Psoas muscle (tissue), 8 donors: ENCODE results near the gene B4GALT2. TPM values are rescaled to one million over a fixed set of nuclear protein-coding genes. Genes with fewer than 3 reads are reported as not detected.

Experiments used
- ATAC-seq, 4 donors: fragments of 200-7000 bp; cut with Tn5 transposase; one replicate each; pipeline ENCODE4 v1.9.1; 2020; ENCODE audit warnings: moderate library complexity in 3 of 4, mild to moderate bottlenecking in 2 of 4
- DNase-seq, 2 donors: peaks; one replicate each; pipeline ENCODE4 v3.0.0-alpha.2; 2020
- H3K27ac ChIP-seq: fragments of 200-600 bp; one replicate; pipeline ENCODE4 v1.8.0; 2022
- H3K27me3 ChIP-seq, 3 donors: fragments of 200-600 bp in 1 of 3; one replicate each; pipeline versions ENCODE4 v1.6.1 to v1.8.0; 2013 to 2022; ENCODE audit warnings: low read length in 2 of 3, mild to moderate bottlenecking in 2 of 3, moderate library complexity in 1 of 3; ENCODE audit not compliant: insufficient read depth in 3 of 3
- H3K36me3 ChIP-seq, 2 donors: fragments of 200-600 bp in 1 of 2; one replicate each; pipeline versions ENCODE4 v1.6.1 to v1.8.0; 2013 to 2022; ENCODE audit warnings: low read depth in 1 of 2, mild to moderate bottlenecking in 1 of 2, moderate library complexity in 1 of 2; ENCODE audit not compliant: insufficient read depth in 1 of 2
- H3K4me1 ChIP-seq: fragments of 200-600 bp; one replicate; pipeline ENCODE4 v1.8.0; 2022
- H3K4me3 ChIP-seq: fragments of 200-600 bp; one replicate; pipeline ENCODE4 v1.8.0; 2022; ENCODE audit warnings: mild to moderate bottlenecking
- H3K9me3 ChIP-seq: fragments of 200-600 bp; one replicate; pipeline ENCODE4 v1.8.0; 2022
- WGBS, 3 donors: extraction: QIAGEN DNeasy Blood & Tissue Kit; methylation state at CpG; one replicate each; pipeline versions ENCODE4 v1.1.6 to v1.1.7; 2013; 5-methylcytosine and 5-hydroxymethylcytosine counted together
- intact Hi-C, 2 donors: fragments of 100-400 bp; cut with DNase I; formaldehyde crosslinking; loops; one replicate each; pipeline versions ENCODE4 v1.11.0 to v1.14.2; 2022
- polyA plus RNA-seq, 3 donors: library from polyadenylated mRNA; stranded (reverse); fragments of 200-250 nt; gene quantifications; one replicate each; pipeline ENCODE4 v1.2.3, GENCODE V29; 2013
- total RNA-seq, 4 donors: library from RNA; stranded (reverse); fragmentation: NEBNext Ultra II Directional in 2 of 4; extraction: Animal tissue kit (Norgen Biotek cat#: 25700) in 2 of 4; gene quantifications; one replicate each; pipeline versions ENCODE4 v1.2.1 to v1.2.4, GENCODE V29; 2021 to 2023
- TF ChIP-seq, protein P1 (sequence below): fragments of 200-600 bp; IDR thresholded peaks from one replicate; pipeline ENCODE4 v1.8.0; 2022; ENCODE audit warnings: antibody characterized with exemption
- donor health status: healthy with polysubstance abuse.
- donor health status: DM: no; HTN: no; CAD: no; lungs with moderate emphysema.
- donor health status: Bipolar disorder and iron deficiency.
- donor health status: healthy.
- donor health status: DM: yes; HTN: yes; CAD: no.
- donor health status: DM: no; HTN: no; CAD: no.
- donor health status: DM: no; HTN: no; CAD: no.
- donor health status: DM: yes; HTN: yes; CAD: no.

B4GALT2 gene
- total and polyA plus RNA-seq, 7 donors = 33.5 to 81.0 (median 54.9) TPM

DNA sequence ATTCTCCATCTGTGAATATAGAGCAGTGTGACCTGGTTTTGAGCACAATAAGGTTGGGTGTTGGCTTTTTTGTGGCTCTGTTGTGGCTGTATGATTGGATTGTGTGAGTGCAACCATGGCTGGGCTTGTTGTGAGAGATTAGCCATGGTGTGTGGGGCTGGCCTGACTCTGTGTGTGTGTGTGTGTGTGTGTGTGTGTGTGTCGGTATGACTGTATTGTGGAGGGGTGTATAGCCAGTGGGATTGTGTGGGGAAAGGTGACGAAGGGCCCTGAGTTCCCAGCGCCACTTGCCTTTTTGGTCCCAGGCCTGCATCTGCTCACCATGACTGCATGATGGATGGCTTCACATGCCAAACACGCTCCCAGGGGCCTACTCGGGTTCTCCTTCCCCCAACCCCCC is 58.1 kb downstream of the B4GALT2 start:
- no peak for DNase-seq
- no peaks in the 10 kb centered on the region for H3K27me3 ChIP-seq
- H3K27ac ChIP-seq = no peak overlapping the region
- 47 to 55% (median 52%) methylated on average over 5 of the region's 5 CpGs for WGBS, 3 donors
- H3K4me1 ChIP-seq = peaks cover 18% of the 10 kb centered on the region
- intact Hi-C loops = loop anchor here (5.0 to 10.0 kb wide), 3 partner anchors 35 to 275 kb away; no protein-coding TSS in a partner anchor
- no peak for ATAC-seq
- H3K9me3 ChIP-seq = no peaks in the 10 kb centered on the region
- TF ChIP-seq, protein P1, sequence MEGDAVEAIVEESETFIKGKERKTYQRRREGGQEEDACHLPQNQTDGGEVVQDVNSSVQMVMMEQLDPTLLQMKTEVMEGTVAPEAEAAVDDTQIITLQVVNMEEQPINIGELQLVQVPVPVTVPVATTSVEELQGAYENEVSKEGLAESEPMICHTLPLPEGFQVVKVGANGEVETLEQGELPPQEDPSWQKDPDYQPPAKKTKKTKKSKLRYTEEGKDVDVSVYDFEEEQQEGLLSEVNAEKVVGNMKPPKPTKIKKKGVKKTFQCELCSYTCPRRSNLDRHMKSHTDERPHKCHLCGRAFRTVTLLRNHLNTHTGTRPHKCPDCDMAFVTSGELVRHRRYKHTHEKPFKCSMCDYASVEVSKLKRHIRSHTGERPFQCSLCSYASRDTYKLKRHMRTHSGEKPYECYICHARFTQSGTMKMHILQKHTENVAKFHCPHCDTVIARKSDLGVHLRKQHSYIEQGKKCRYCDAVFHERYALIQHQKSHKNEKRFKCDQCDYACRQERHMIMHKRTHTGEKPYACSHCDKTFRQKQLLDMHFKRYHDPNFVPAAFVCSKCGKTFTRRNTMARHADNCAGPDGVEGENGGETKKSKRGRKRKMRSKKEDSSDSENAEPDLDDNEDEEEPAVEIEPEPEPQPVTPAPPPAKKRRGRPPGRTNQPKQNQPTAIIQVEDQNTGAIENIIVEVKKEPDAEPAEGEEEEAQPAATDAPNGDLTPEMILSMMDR = no peak
- H3K4me3 ChIP-seq = no peak overlapping the region
- H3K36me3 ChIP-seq = no peaks in the 10 kb centered on the region

DNA sequence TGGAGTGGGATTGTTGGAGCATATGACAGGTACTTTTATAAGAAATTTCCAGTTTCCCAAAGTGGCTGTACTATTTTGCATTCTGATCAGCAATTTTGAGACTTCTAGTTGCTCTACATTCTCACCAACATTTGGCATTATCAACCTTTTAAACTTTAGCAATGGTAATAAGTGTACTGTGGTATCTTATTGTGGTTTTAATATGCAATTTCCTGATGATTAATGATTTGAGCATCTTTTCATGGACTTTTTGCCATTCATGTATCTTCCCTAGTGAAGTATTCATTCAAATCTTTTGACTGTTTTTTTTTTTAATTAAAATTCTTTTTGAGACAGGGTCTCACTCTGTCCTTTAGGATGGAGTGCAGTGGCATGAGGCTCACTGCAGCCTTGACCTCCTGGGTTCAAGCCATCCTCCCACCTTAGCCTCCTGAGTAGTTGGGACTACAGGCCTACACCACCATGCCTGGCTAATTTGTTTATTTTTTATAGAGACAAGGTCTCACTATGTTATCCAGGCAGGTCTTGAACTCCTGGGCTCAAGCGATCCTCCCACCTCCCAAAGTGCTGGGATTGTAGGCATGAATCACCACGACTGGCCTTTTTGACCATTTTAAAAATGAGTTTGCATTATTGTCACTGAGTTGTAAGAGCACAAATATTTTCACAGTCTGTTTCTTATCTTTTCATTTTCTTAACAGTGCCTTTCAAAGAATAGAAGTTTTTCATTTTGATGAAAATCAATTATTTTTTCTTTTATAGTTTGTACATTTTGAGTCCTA is 60.1 kb downstream of the B4GALT2 start:
- WGBS, 3 donors = 88 to 90% (median 89%) methylated on average over 2 of the region's 2 CpGs
- Histone ChIP-seq H3K4me1 (peaks cover 18% of the 10 kb centered on the region), H3K27ac (no peak overlapping the region), H3K27me3 (no peaks in the 10 kb centered on the region), H3K9me3 (no peaks in the 10 kb centered on the region), H3K4me3 (no peak overlapping the region), H3K36me3 (no peaks in the 10 kb centered on the region)
- DNase-seq (no peak), ATAC-seq (no peak)
- intact Hi-C loops = loop anchor here (5.0 to 10.0 kb wide), 3 partner anchors 37 to 277 kb away; no protein-coding TSS in a partner anchor
- TF ChIP-seq, protein P1 = no peak

DNA sequence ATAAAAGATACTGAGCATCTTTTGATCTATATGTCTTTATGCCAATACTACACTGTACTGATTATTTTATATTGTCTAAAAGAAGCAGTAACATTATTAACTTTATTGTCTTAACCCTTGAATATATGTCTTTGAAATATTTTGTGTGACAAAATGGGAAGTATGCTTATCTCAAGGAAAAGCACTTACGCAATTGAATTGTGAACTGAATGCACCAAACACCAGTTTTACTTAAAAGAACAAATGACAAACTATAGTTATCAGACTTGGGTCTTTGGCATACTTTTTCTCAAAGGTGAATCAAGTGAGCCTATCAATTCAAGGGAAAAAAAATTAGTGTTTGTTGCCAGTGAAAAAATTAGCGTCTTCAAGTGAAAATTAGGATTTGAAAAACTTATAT is 61.4 kb downstream of the B4GALT2 start:
- WGBS, 3 donors = 91 to 96% (median 93%) methylated on average over 2 of the region's 2 CpGs
- Histone ChIP-seq H3K36me3 (no peaks in the 10 kb centered on the region), H3K4me3 (no peak overlapping the region), H3K9me3 (no peaks in the 10 kb centered on the region), H3K27ac (no peak overlapping the region), H3K27me3 (no peaks in the 10 kb centered on the region), H3K4me1 (peaks cover 15% of the 10 kb centered on the region)
- intact Hi-C loops = no loop called here
- ATAC-seq (no peak), DNase-seq (no peak)
- TF ChIP-seq, protein P1 = no peak

Other genes starting within 250 kb of the B4GALT2 start
- gene ARTN, start 45.4 kb upstream of the B4GALT2 start, total RNA-seq = under 1 TPM in 3 of 4 donors, not detected in 1; 0.42 to 0.79 (median 0.71) TPM
- under 1 TPM; 0.05 to 0.44 (median 0.06) TPM for gene ARTN, start 45.4 kb upstream of the B4GALT2 start, polyA plus RNA-seq
- gene IPO13, start 32.3 kb upstream of the B4GALT2 start, total RNA-seq = 100 to 1,000 TPM in 3 of 4 donors, 10 to 100 TPM in 1; 92.4 to 140 (median 108) TPM
- 10 to 100 TPM; 26.8 to 93.0 (median 41.5) TPM for gene IPO13, start 32.3 kb upstream of the B4GALT2 start, polyA plus RNA-seq
- gene DPH2, start 9.2 kb upstream of the B4GALT2 start, total RNA-seq = 10 to 100 TPM; 37.8 to 62.9 (median 44.3) TPM
- gene DPH2, start 9.2 kb upstream of the B4GALT2 start, polyA plus RNA-seq = 100 to 1,000 TPM in 1 of 3 donors, 10 to 100 TPM in 2; 53.7 to 123 (median 87.6) TPM
- gene ATP6V0B, start 4.2 kb upstream of the B4GALT2 start, total RNA-seq = 100 to 1,000 TPM in 3 of 4 donors, 10 to 100 TPM in 1; 87.9 to 133 (median 106) TPM
- gene ATP6V0B, start 4.2 kb upstream of the B4GALT2 start, polyA plus RNA-seq = 100 to 1,000 TPM; 159 to 260 (median 236) TPM
- gene CCDC24, start 12.4 kb downstream of the B4GALT2 start, total RNA-seq = 1 to 10 TPM; 1.1 to 1.9 (median 1.6) TPM
- gene CCDC24, start 12.4 kb downstream of the B4GALT2 start, polyA plus RNA-seq = 1 to 10 TPM in 2 of 3 donors, under 1 TPM in 1; 0.83 to 3.9 (median 2.3) TPM
- gene SLC6A9, start 52.3 kb downstream of the B4GALT2 start, total RNA-seq = 1 to 10 TPM in 1 of 4 donors, under 1 TPM in 3; 0.71 to 1.2 (median 0.75) TPM
- under 1 TPM; 0.28 to 0.40 (median 0.40) TPM for gene SLC6A9, start 52.3 kb downstream of the B4GALT2 start, polyA plus RNA-seq
- gene KLF17, start 139.6 kb downstream of the B4GALT2 start, total RNA-seq = not detected
- gene KLF17, start 139.6 kb downstream of the B4GALT2 start, polyA plus RNA-seq = not detected
- not detected for gene KLF18, start 162.4 kb downstream of the B4GALT2 start, total RNA-seq
- not detected for gene KLF18, start 162.4 kb downstream of the B4GALT2 start, polyA plus RNA-seq
- gene DMAP1, start 234.3 kb downstream of the B4GALT2 start, total RNA-seq = 10 to 100 TPM; 18.5 to 28.3 (median 23.7) TPM
- 10 to 100 TPM; 18.3 to 30.5 (median 22.2) TPM for gene DMAP1, start 234.3 kb downstream of the B4GALT2 start, polyA plus RNA-seq